GM13976 (cell line): Measurements from ENCODE around the gene INPP5J.

Source experiments
- DNase-seq: peaks from one replicate; pipeline ENCODE4 v3.0.0; 2012; ENCODE audit warnings: low spot score
- CTCF ChIP-seq: IDR thresholded peaks from 2 replicates; pipeline ENCODE4 v1.5.1; 2012; ENCODE audit warnings: borderline replicate concordance, mild to moderate bottlenecking; ENCODE audit not compliant: insufficient read depth; ENCODE audit errors: extremely low read depth, missing control alignments, control extremely low read depth
- in situ Hi-C: fragments of 300-500 bp; cut with MboI; formaldehyde crosslinking; loops from one replicate; pipeline ENCODE4 v1.12.0; 2022; ENCODE audit warnings: low sequenced_read_pairs, mixed read lengths, inconsistent platforms; ENCODE audit not compliant: unreplicated experiment

The INPP5J gene

GRCh38 chr22:31103899-31104694 is 18.7 kb upstream of the INPP5J start:
- in situ Hi-C loops: no loop called here
- no peak for TF ChIP-seq CTCF
- no peak for DNase-seq

GRCh38 chr22:31104869-31105268 is 17.9 kb upstream of the INPP5J start:
- DNase-seq: no peak
- in situ Hi-C loops: no loop called here
- peak; percentile 22 for TF ChIP-seq CTCF

GRCh38 chr22:31105282-31105929 is 17.4 kb upstream of the INPP5J start:
- DNase-seq: no peak
- TF ChIP-seq CTCF: no peak
- in situ Hi-C loops: no loop called here

GRCh38 chr22:31106001-31106571 is 16.7 kb upstream of the INPP5J start:
- no peak for DNase-seq
- in situ Hi-C loops: no loop called here
- no peak for TF ChIP-seq CTCF

- in situ Hi-C loops: no loop called here
- no peak for TF ChIP-seq CTCF
- no peak for DNase-seq
Observed at GRCh38 chr22:31106731-31107177, 16.0 kb upstream of the INPP5J start.

- peak; percentile 97 for DNase-seq
- in situ Hi-C loops: no loop called here
- peak; percentile 77 for TF ChIP-seq CTCF
Observed at GRCh38 chr22:31107178-31107893, 15.4 kb upstream of the INPP5J start, which contains the start of gene SELENOM. Gene SELENOM (minus strand): TSS chr22:31107568. CDS start chr22:31107505, 63 bp downstream.
